Activated naive CD8-positive, alpha-beta T cell treated with anti-CD3 and anti-CD28 coated beads, Interleukin-2, amount 10 ng/mL, durations not matched to agents 7 days and 5 days (primary cell): ENCODE measurements around the gene KLHL8. TPM values are rescaled to one million over a fixed set of nuclear protein-coding genes. Genes with fewer than 3 reads are reported as not detected.

ENCODE experiments used
- ATAC-seq: fragments of 150-1000 bp; cut with Tn5 transposase; one replicate; pipeline ENCODE4 v1.10.0; 2021; ENCODE audit warnings: low read depth, moderate library complexity
- POLR2A ChIA-PET: fragments of 350-600 bp; sonication (Branson Sonifier 250); formaldehyde crosslinking; loops from one replicate; lab custom pipeline; 2021; ENCODE audit warnings: antibody characterized with exemption; lab: Charles Lee
- DNase-seq: peaks from one replicate; pipeline ENCODE4 v3.0.0; 2021
- H3K27ac Mint-ChIP-seq: one replicate; pipeline ENCODE4 v1.8.0; 2022; ENCODE audit warnings: mild to moderate bottlenecking, mixed read lengths
- H3K27me3 Mint-ChIP-seq: one replicate; pipeline ENCODE4 v1.8.0; 2022; ENCODE audit warnings: mild to moderate bottlenecking, moderate library complexity, mixed read lengths
- H3K36me3 Mint-ChIP-seq: one replicate; pipeline ENCODE4 v1.8.0; 2021; ENCODE audit warnings: mild to moderate bottlenecking, mixed read lengths
- H3K4me1 Mint-ChIP-seq: one replicate; pipeline ENCODE4 v1.8.0; 2021; ENCODE audit warnings: mixed read lengths
- H3K4me3 Mint-ChIP-seq: one replicate; pipeline ENCODE4 v1.8.0; 2022; ENCODE audit warnings: mild to moderate bottlenecking, moderate library complexity, mixed read lengths
- H3K9me3 Mint-ChIP-seq: one replicate; pipeline ENCODE4 v1.8.0; 2021; ENCODE audit warnings: mixed read lengths
- total RNA-seq, 2 experiments: library from RNA; stranded (reverse); gene quantifications; one replicate each; pipeline ENCODE4 v1.2.3, GENCODE V29; 2021

Gene KLHL8
- total RNA-seq, 2 experiments from 2014 or later, result 12.6 to 13.7 TPM

- Mint-ChIP-seq H3K27me3 (no peaks in the 10 kb centered on the region), H3K4me3 (no peak overlapping the region), H3K9me3 (no peaks in the 10 kb centered on the region), H3K4me1 (no peaks in the 10 kb centered on the region), H3K36me3 (peaks cover 4% of the 10 kb centered on the region), H3K27ac (no peak overlapping the region)
- POLR2A ChIA-PET, result no interaction called here
- no peak for ATAC-seq
- no peak for DNase-seq
Observed at GRCh38 chr4:87188932-87189331, 31.5 kb downstream of the KLHL8 start.

- POLR2A ChIA-PET, result no interaction called here
- Mint-ChIP-seq H3K4me3 (no peak overlapping the region), H3K4me1 (no peaks in the 10 kb centered on the region), H3K36me3 (peaks cover 6% of the 10 kb centered on the region), H3K27me3 (no peaks in the 10 kb centered on the region), H3K9me3 (no peaks in the 10 kb centered on the region), H3K27ac (no peak overlapping the region)
- ATAC-seq (no peak), DNase-seq (no peak)
Observed at GRCh38 chr4:87188048-87188447, 32.4 kb downstream of the KLHL8 start.

- Mint-ChIP-seq H3K27me3 (no peaks in the 10 kb centered on the region), H3K27ac (no peak overlapping the region), H3K4me1 (no peaks in the 10 kb centered on the region), H3K4me3 (no peak overlapping the region), H3K9me3 (no peaks in the 10 kb centered on the region), H3K36me3 (peaks cover 5% of the 10 kb centered on the region)
- ATAC-seq, result no peak
- DNase-seq, result no peak
- POLR2A ChIA-PET, result no interaction called here
Observed at GRCh38 chr4:87185146-87185870, 35.1 kb downstream of the KLHL8 start.

- Mint-ChIP-seq H3K4me1 (peaks cover 3% of the 10 kb centered on the region), H3K4me3 (no peak overlapping the region), H3K9me3 (no peaks in the 10 kb centered on the region), H3K36me3 (peaks cover 12% of the 10 kb centered on the region), H3K27me3 (no peaks in the 10 kb centered on the region), H3K27ac (no peak overlapping the region)
- POLR2A ChIA-PET, result interaction anchor here (1.2 kb wide), 1 partner anchor 40 kb away, joined by 4 read pairs; the partner anchor contains the start of gene KLHL8
- DNase-seq (no peak), ATAC-seq (no peak)
Observed at GRCh38 chr4:87180767-87181166, 39.7 kb downstream of the KLHL8 start.

- Mint-ChIP-seq H3K4me1 (peaks cover 3% of the 10 kb centered on the region), H3K9me3 (no peaks in the 10 kb centered on the region), H3K27ac (no peak overlapping the region), H3K27me3 (no peaks in the 10 kb centered on the region), H3K36me3 (peaks cover 12% of the 10 kb centered on the region), H3K4me3 (no peak overlapping the region)
- no peak for DNase-seq
- ATAC-seq, result no peak
- POLR2A ChIA-PET, result no interaction called here
Observed at GRCh38 chr4:87179751-87180150, 40.7 kb downstream of the KLHL8 start.

GRCh38 chr4:87174672-87175071 is 45.7 kb downstream of the KLHL8 start:
- no peak for ATAC-seq
- H3K27me3 Mint-ChIP-seq, result no peaks in the 10 kb centered on the region

GRCh38 chr4:87171944-87172343 is 48.5 kb downstream of the KLHL8 start:
- POLR2A ChIA-PET, result no interaction called here
- ATAC-seq (no peak), DNase-seq (no peak)
- peaks cover 11% of the 10 kb centered on the region for H3K36me3 Mint-ChIP-seq
- no peaks in the 10 kb centered on the region for H3K4me1 Mint-ChIP-seq
- H3K9me3 Mint-ChIP-seq, result no peaks in the 10 kb centered on the region
- no peak overlapping the region for H3K27ac Mint-ChIP-seq
- no peaks in the 10 kb centered on the region for H3K27me3 Mint-ChIP-seq
- H3K4me3 Mint-ChIP-seq, result no peak overlapping the region

More at GRCh38 chr4:87174672-87175071, 45.7 kb downstream of the KLHL8 start:
- Mint-ChIP-seq H3K9me3 (no peaks in the 10 kb centered on the region), H3K4me3 (no peak overlapping the region), H3K27ac (no peak overlapping the region), H3K4me1 (no peaks in the 10 kb centered on the region), H3K36me3 (peaks cover 14% of the 10 kb centered on the region)
- POLR2A ChIA-PET, result no interaction called here
- no peak for DNase-seq

GRCh38 chr4:87166296-87166854 is 54.0 kb downstream of the KLHL8 start:
- no peak for ATAC-seq
- POLR2A ChIA-PET, result no interaction called here
- Mint-ChIP-seq H3K27me3 (no peaks in the 10 kb centered on the region), H3K36me3 (peaks cover 6% of the 10 kb centered on the region), H3K4me1 (no peaks in the 10 kb centered on the region), H3K9me3 (no peaks in the 10 kb centered on the region), H3K27ac (no peak overlapping the region), H3K4me3 (no peak overlapping the region)
- DNase-seq, result no peak

- POLR2A ChIA-PET, result interaction anchor here (0.5 kb wide), 1 partner anchor 226 kb away, joined by 4 read pairs; no protein-coding TSS in a partner anchor
Observed at GRCh38 chr4:87165892-87166291, 54.5 kb downstream of the KLHL8 start.

GRCh38 chr4:87153078-87153870 is 67.1 kb downstream of the KLHL8 start:
- H3K4me3 Mint-ChIP-seq, result no peak overlapping the region
- H3K9me3 Mint-ChIP-seq, result no peaks in the 10 kb centered on the region
- peaks cover 1% of the 10 kb centered on the region for H3K4me1 Mint-ChIP-seq
- no peak for DNase-seq
- no peak for ATAC-seq
- no peaks in the 10 kb centered on the region for H3K27me3 Mint-ChIP-seq
- POLR2A ChIA-PET, result interaction anchor here (0.7 kb wide), 1 partner anchor 67 kb away, joined by 3 read pairs; the partner anchor contains the start of gene KLHL8
- no peak overlapping the region for H3K27ac Mint-ChIP-seq
- no peaks in the 10 kb centered on the region for H3K36me3 Mint-ChIP-seq

More at GRCh38 chr4:87165892-87166291, 54.5 kb downstream of the KLHL8 start:
- Mint-ChIP-seq H3K4me1 (no peaks in the 10 kb centered on the region), H3K27ac (no peak overlapping the region), H3K4me3 (no peak overlapping the region), H3K36me3 (peaks cover 9% of the 10 kb centered on the region), H3K9me3 (no peaks in the 10 kb centered on the region), H3K27me3 (no peaks in the 10 kb centered on the region)
- ATAC-seq (no peak), DNase-seq (no peak)

- no peak for ATAC-seq
- Mint-ChIP-seq H3K4me1 (peaks cover 1% of the 10 kb centered on the region), H3K27me3 (no peaks in the 10 kb centered on the region), H3K4me3 (no peak overlapping the region), H3K36me3 (no peaks in the 10 kb centered on the region), H3K27ac (no peak overlapping the region), H3K9me3 (no peaks in the 10 kb centered on the region)
- POLR2A ChIA-PET, result interaction anchor here (0.7 kb wide), 1 partner anchor 67 kb away, joined by 3 read pairs; the partner anchor contains the start of gene KLHL8
- DNase-seq, result no peak
Observed at GRCh38 chr4:87152310-87153041, 67.9 kb downstream of the KLHL8 start.

- POLR2A ChIA-PET, result no interaction called here
- no peaks in the 10 kb centered on the region for H3K36me3 Mint-ChIP-seq
- H3K4me3 Mint-ChIP-seq, result no peak overlapping the region
- no peak overlapping the region for H3K27ac Mint-ChIP-seq
- peaks cover 1% of the 10 kb centered on the region for H3K4me1 Mint-ChIP-seq
- no peak for ATAC-seq
- H3K9me3 Mint-ChIP-seq, result no peaks in the 10 kb centered on the region
- H3K27me3 Mint-ChIP-seq, result no peaks in the 10 kb centered on the region
- no peak for DNase-seq
Observed at GRCh38 chr4:87151730-87152129, 68.7 kb downstream of the KLHL8 start.
